ENCODE measurements around the gene CCL4L2.
"Not testable (repeated sequence)": the region's sequence is repeated elsewhere in the genome, so short reads cannot be mapped to it uniquely, and the experiment has no call there.

GRCh38 chr17:36221581-36222100, 10.8 kb downstream of the CCL4L2 start:
- TF ChIP-seq, protein P1, sequence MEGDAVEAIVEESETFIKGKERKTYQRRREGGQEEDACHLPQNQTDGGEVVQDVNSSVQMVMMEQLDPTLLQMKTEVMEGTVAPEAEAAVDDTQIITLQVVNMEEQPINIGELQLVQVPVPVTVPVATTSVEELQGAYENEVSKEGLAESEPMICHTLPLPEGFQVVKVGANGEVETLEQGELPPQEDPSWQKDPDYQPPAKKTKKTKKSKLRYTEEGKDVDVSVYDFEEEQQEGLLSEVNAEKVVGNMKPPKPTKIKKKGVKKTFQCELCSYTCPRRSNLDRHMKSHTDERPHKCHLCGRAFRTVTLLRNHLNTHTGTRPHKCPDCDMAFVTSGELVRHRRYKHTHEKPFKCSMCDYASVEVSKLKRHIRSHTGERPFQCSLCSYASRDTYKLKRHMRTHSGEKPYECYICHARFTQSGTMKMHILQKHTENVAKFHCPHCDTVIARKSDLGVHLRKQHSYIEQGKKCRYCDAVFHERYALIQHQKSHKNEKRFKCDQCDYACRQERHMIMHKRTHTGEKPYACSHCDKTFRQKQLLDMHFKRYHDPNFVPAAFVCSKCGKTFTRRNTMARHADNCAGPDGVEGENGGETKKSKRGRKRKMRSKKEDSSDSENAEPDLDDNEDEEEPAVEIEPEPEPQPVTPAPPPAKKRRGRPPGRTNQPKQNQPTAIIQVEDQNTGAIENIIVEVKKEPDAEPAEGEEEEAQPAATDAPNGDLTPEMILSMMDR (conservative IDR thresholded peaks at IDR 0.05; ENCODE audit: low read length) = not testable (repeated sequence)
- TF ChIP-seq EZH2phosphoT487 (IDR thresholded peaks at IDR 0.05; ENCODE audit: borderline replicate concordance) = not testable (repeated sequence)
